Testis (tissue), 3 donors: Measurements from ENCODE around the gene CD34. TPM values are rescaled to one million over a fixed set of nuclear protein-coding genes. Genes with fewer than 3 reads are reported as not detected.
A peak's percentile ranks its signal among the peaks of the same experiment; 100 is the strongest.

Experiments
- DNase-seq: peaks from one replicate; pipeline ENCODE4 v3.0.0-alpha.2; 2019
- H3K27ac ChIP-seq, 2 donors: fragments of 200-600 bp; sonication (generic); one replicate each; pipeline ENCODE4 v1.5.1; 2019
- H3K27me3 ChIP-seq: fragments of 200-600 bp; sonication (generic); one replicate; pipeline ENCODE4 v1.5.1; 2019
- H3K36me3 ChIP-seq: fragments of 200-600 bp; sonication (generic); one replicate; pipeline ENCODE4 v1.5.1; 2017; ENCODE audit warnings: low read depth; ENCODE audit errors: missing control alignments
- H3K4me1 ChIP-seq: fragments of 200-600 bp; sonication (generic); one replicate; pipeline ENCODE4 v1.5.1; 2019
- H3K4me3 ChIP-seq, 2 donors: fragments of 200-600 bp; sonication (generic); one replicate each; pipeline ENCODE4 v1.5.1; 2017 to 2019
- H3K9me3 ChIP-seq: fragments of 200-600 bp; sonication (generic); one replicate; pipeline ENCODE4 v1.5.1; 2017
- POLR2A ChIP-seq: fragments of 450-650 bp; IDR thresholded peaks from one replicate; pipeline ENCODE4 v1.6.1; 2017; ENCODE audit warnings: antibody characterized with exemption, mild to moderate bottlenecking, moderate library complexity
- WGBS, 2 donors: methylation state at CpG; one replicate each; pipeline ENCODE4 v1.1.5; 2018; 5-methylcytosine and 5-hydroxymethylcytosine counted together
- intact Hi-C: fragments of 100-400 bp; cut with DNase I; formaldehyde crosslinking; loops from one replicate; pipeline ENCODE4 v1.15.1; 2023; ENCODE audit warnings: low total_unique reads
- polyA plus RNA-seq: library from polyadenylated mRNA; stranded (reverse); fragments of 350-450 nt; fragmentation: Illumina TruSeq; extraction: RNeasy Lipid Tissue Mini Kit (QIAGEN cat#74804); gene quantifications from one replicate; pipeline ENCODE4 v1.2.3, GENCODE V29; 2014; ENCODE audit warnings: low read depth, low replicate concordance; ENCODE audit not compliant: insufficient read depth
- total RNA-seq, 2 donors: library from RNA; depleted of rRNA; stranded (reverse); fragments of >200 nt; gene quantifications; one replicate each; pipeline ENCODE4 v1.2.3, GENCODE V29; 2016
- TF ChIP-seq, protein P1 (sequence below), 3 experiments: fragments of 450-650 bp in 2 of 3; fragments of 200-600 bp in 1 of 3; sonication (generic) in 1 of 3; IDR thresholded peaks; one replicate each; pipeline ENCODE4 v1.5.1; 2016 to 2019; ENCODE audit warnings: antibody characterized with exemption in 3 of 3, mild to moderate bottlenecking in 2 of 3, moderate library complexity in 1 of 3

Gene CD34
- total and polyA plus RNA-seq, 3 donors from 2014 or later: 28.3 to 70.7 (median 32.5) TPM

DNA sequence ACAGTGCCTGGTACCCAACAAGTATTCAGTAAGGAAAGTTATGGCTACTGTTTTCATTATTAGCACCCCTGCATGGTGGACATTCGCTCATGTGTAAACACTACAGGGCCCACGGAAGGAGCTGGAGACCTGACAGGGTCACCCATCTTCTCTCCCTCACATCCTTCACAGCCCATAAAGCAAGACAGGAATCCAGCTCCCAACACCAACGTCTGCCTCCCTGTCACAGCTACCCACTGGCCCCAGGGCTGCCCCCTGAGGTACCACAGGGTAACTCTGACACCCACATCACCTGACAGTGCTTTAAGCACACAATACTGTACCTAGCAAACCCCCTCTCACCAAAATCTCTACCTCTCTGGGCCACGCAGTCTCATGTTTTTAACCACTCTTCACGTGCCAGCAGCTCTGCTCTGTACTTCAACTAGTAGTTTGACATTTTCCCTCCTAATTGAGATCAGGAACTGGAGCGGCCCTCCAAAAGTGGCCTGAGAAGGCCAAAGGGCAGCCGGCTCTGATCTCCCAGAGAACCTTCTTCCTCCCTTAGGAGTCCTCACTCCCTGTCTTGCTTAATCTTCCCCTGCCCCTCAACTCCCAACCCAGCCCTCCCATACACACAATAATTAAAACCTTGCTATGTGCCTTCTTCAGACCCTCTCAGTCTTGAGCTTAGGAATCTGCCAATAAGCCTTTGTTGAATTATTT, 76.8 kb downstream of the CD34 start:
- no peaks in the 10 kb centered on the region for H3K36me3 ChIP-seq
- 90 to 98% methylated on average over 6 to 7 of the region's 7 CpGs for WGBS, 2 donors
- no peak overlapping the region for H3K27ac ChIP-seq
- H3K4me3 ChIP-seq: no peak overlapping the region
- no peaks in the 10 kb centered on the region for H3K27me3 ChIP-seq
- H3K9me3 ChIP-seq: no peaks in the 10 kb centered on the region
- H3K4me1 ChIP-seq: peaks cover 45% of the 10 kb centered on the region
- intact Hi-C loops: no loop called here
- no peak for DNase-seq
- TF ChIP-seq, protein P1, sequence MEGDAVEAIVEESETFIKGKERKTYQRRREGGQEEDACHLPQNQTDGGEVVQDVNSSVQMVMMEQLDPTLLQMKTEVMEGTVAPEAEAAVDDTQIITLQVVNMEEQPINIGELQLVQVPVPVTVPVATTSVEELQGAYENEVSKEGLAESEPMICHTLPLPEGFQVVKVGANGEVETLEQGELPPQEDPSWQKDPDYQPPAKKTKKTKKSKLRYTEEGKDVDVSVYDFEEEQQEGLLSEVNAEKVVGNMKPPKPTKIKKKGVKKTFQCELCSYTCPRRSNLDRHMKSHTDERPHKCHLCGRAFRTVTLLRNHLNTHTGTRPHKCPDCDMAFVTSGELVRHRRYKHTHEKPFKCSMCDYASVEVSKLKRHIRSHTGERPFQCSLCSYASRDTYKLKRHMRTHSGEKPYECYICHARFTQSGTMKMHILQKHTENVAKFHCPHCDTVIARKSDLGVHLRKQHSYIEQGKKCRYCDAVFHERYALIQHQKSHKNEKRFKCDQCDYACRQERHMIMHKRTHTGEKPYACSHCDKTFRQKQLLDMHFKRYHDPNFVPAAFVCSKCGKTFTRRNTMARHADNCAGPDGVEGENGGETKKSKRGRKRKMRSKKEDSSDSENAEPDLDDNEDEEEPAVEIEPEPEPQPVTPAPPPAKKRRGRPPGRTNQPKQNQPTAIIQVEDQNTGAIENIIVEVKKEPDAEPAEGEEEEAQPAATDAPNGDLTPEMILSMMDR (IDR thresholded peaks at IDR 0.05): no peak
- TF ChIP-seq POLR2A: no peak

- H3K4me1 ChIP-seq: peaks cover 46% of the 10 kb centered on the region
- intact Hi-C loops: no loop called here
Measured at GRCh38 chr1:207833381-207833780, 77.5 kb downstream of the CD34 start.

GRCh38 chr1:207832796-207833195, 78.1 kb downstream of the CD34 start:
- Histone ChIP-seq H3K36me3 (no peaks in the 10 kb centered on the region), H3K9me3 (no peaks in the 10 kb centered on the region), H3K27me3 (no peaks in the 10 kb centered on the region), H3K4me3 (no peak overlapping the region), H3K27ac (peak overlapping the region in 1 of 2 donors; percentile 5), H3K4me1 (peaks cover 46% of the 10 kb centered on the region)
- DNase-seq: no peak
- whole genome bisulfite sequencing, 2 donors: 96 to 97% methylated on average over 5 to 8 of the region's 8 CpGs
- TF ChIP-seq, protein P1 (IDR thresholded peaks at IDR 0.05): no peak
- no peak for TF ChIP-seq POLR2A
- intact Hi-C loops: no loop called here

More at GRCh38 chr1:207833381-207833780, 77.5 kb downstream of the CD34 start:
- Histone ChIP-seq H3K27ac (no peak overlapping the region), H3K27me3 (no peaks in the 10 kb centered on the region), H3K9me3 (no peaks in the 10 kb centered on the region), H3K4me3 (no peak overlapping the region), H3K36me3 (no peaks in the 10 kb centered on the region)
- TF ChIP-seq, protein P1 (IDR thresholded peaks at IDR 0.05): no peak
- no peak for TF ChIP-seq POLR2A
- DNase-seq: no peak
- WGBS, 2 donors: 83 to 91% methylated on average over 5 to 6 of the region's 6 CpGs

GRCh38 chr1:207831517-207832327, 79.2 kb downstream of the CD34 start:
- H3K4me1 ChIP-seq: peaks cover 48% of the 10 kb centered on the region
- intact Hi-C loops: no loop called here
- 72 to 82% methylated on average over 7 to 9 of the region's 9 CpGs for WGBS, 2 donors

More at GRCh38 chr1:207831517-207832327, 79.2 kb downstream of the CD34 start:
- no peaks in the 10 kb centered on the region for H3K27me3 ChIP-seq
- H3K36me3 ChIP-seq: no peaks in the 10 kb centered on the region
- no peaks in the 10 kb centered on the region for H3K9me3 ChIP-seq
- TF ChIP-seq POLR2A: no peak
- TF ChIP-seq, protein P1 (IDR thresholded peaks at IDR 0.05): no peak
- peak overlapping the region; percentile 3 to 31 for H3K27ac ChIP-seq
- H3K4me3 ChIP-seq: no peak overlapping the region
- no peak for DNase-seq

Other genes starting within 250 kb of the CD34 start
- 100 to 1,000 TPM; 107 to 130 TPM for gene CD46, start 159.1 kb downstream of the CD34 start, total RNA-seq
- 80.7 TPM for gene CD46, start 159.1 kb downstream of the CD34 start, polyA plus RNA-seq